Mesenchymal stem cell (in vitro differentiated cells and primary cell): Measurements from ENCODE around the gene ZXDC.

Experiments used
- DNase-seq: peaks from one replicate; pipeline ENCODE4 v3.0.0-alpha.2; 2013
- H2AFZ ChIP-seq: one replicate; pipeline ENCODE4 v1.6.1; 2013; ENCODE audit warnings: low read depth, mild to moderate bottlenecking, control low read depth, inconsistent platforms, low read length, moderate library complexity
- H2AK5ac ChIP-seq: 2 replicates; pipeline ENCODE4 v1.6.1; 2013; ENCODE audit warnings: low read length, moderate library complexity, mild to moderate bottlenecking, inconsistent platforms; ENCODE audit not compliant: severe bottlenecking
- H2BK120ac ChIP-seq: one replicate; pipeline ENCODE4 v1.6.1; 2013; ENCODE audit warnings: low read depth, mild to moderate bottlenecking, inconsistent platforms, low read length, moderate library complexity
- H2BK12ac ChIP-seq, 2 experiments: one replicate each; pipeline ENCODE4 v1.6.1; 2013; ENCODE audit warnings: inconsistent platforms in 2 of 2, low read length in 2 of 2, mild to moderate bottlenecking in 2 of 2, moderate library complexity in 2 of 2, control low read depth in 1 of 2
- H2BK15ac ChIP-seq: one replicate; pipeline ENCODE4 v1.6.1; 2013; ENCODE audit warnings: mild to moderate bottlenecking, low read depth, inconsistent platforms; ENCODE audit not compliant: poor library complexity, severe bottlenecking
- H2BK5ac ChIP-seq: 2 replicates; pipeline ENCODE4 v1.6.1; 2013; ENCODE audit warnings: low read depth, mild to moderate bottlenecking, low read length, control low read depth, inconsistent platforms; ENCODE audit not compliant: poor library complexity, severe bottlenecking
- H3K14ac ChIP-seq, 2 experiments: one replicate each; pipeline ENCODE4 v1.6.1; 2013; ENCODE audit warnings: inconsistent platforms in 2 of 2, low read length in 2 of 2, control low read depth in 1 of 2, mild to moderate bottlenecking in 1 of 2, moderate library complexity in 1 of 2
- H3K18ac ChIP-seq, 2 experiments: one replicate each; pipeline ENCODE4 v1.6.1; 2013; ENCODE audit warnings: inconsistent platforms in 2 of 2, low read length in 2 of 2, control low read depth in 1 of 2, low read depth in 1 of 2, mild to moderate bottlenecking in 1 of 2
- H3K23ac ChIP-seq, 2 experiments: one replicate each; pipeline ENCODE4 v1.6.1; 2013; ENCODE audit warnings: inconsistent platforms in 2 of 2, low read length in 2 of 2, mild to moderate bottlenecking in 2 of 2, moderate library complexity in 2 of 2, control low read depth in 1 of 2
- H3K27ac ChIP-seq: 2 replicates; pipeline ENCODE4 v1.5.1; 2013; ENCODE audit warnings: mild to moderate bottlenecking, moderate library complexity, low read length, control low read depth, inconsistent platforms; ENCODE audit not compliant: poor library complexity, severe bottlenecking
- H3K27me3 ChIP-seq, 2 experiments: 2 replicates each; pipeline versions ENCODE4 v1.6.1 to v1.7.0; 2013; ENCODE audit warnings: low read length in 2 of 2, mild to moderate bottlenecking in 2 of 2, moderate library complexity in 2 of 2, control low read depth in 1 of 2, inconsistent platforms in 1 of 2; ENCODE audit not compliant: control insufficient read depth in 1 of 2, insufficient read depth in 1 of 2
- H3K36me3 ChIP-seq, 2 experiments: 2 replicates each; pipeline versions ENCODE4 v1.6.1 to v1.7.0; 2013; ENCODE audit warnings: low read length in 2 of 2, control low read depth in 1 of 2, inconsistent platforms in 1 of 2, low read depth in 1 of 2, mild to moderate bottlenecking in 1 of 2; ENCODE audit not compliant: insufficient read depth in 2 of 2, control insufficient read depth in 1 of 2
- H3K4ac ChIP-seq, 2 experiments: one replicate each; pipeline ENCODE4 v1.6.1; 2013; ENCODE audit warnings: inconsistent platforms in 2 of 2, low read length in 2 of 2, mild to moderate bottlenecking in 2 of 2, moderate library complexity in 2 of 2, control low read depth in 1 of 2, low read depth in 1 of 2
- H3K4me1 ChIP-seq: 2 replicates; pipeline ENCODE4 v1.6.1; 2013; ENCODE audit warnings: low read depth, low read length, control low read depth; ENCODE audit not compliant: control insufficient read depth, insufficient read depth
- H3K4me2 ChIP-seq: 2 replicates; pipeline ENCODE4 v1.6.1; 2013; ENCODE audit warnings: low read length, mild to moderate bottlenecking, inconsistent platforms; ENCODE audit not compliant: poor library complexity, severe bottlenecking
- H3K4me3 ChIP-seq, 2 experiments: 2 replicates each; pipeline versions ENCODE4 v1.5.1 to v1.7.0; 2013; ENCODE audit warnings: low read length in 2 of 2, mild to moderate bottlenecking in 2 of 2, control low read depth in 1 of 2, low read depth in 1 of 2; ENCODE audit not compliant: insufficient read depth in 1 of 2
- H3K79me1 ChIP-seq: replicated peaks from 2 replicates; pipeline ENCODE4 v1.6.1; 2013; ENCODE audit warnings: mild to moderate bottlenecking, control low read depth, low read length, inconsistent platforms; ENCODE audit not compliant: poor library complexity, severe bottlenecking
- H3K9ac ChIP-seq: 2 replicates; pipeline ENCODE4 v1.7.0; 2013; ENCODE audit warnings: mild to moderate bottlenecking, low read length, moderate library complexity
- H3K9me3 ChIP-seq: 2 replicates; pipeline ENCODE4 v1.7.0; 2013; ENCODE audit warnings: mild to moderate bottlenecking, low read length; ENCODE audit not compliant: control insufficient read depth
- H4K8ac ChIP-seq: one replicate; pipeline ENCODE4 v1.6.1; 2013; ENCODE audit warnings: inconsistent platforms, mild to moderate bottlenecking, low read length, moderate library complexity
- H4K91ac ChIP-seq: one replicate; pipeline ENCODE4 v1.6.1; 2013; ENCODE audit warnings: mild to moderate bottlenecking, low read length, inconsistent platforms
- WGBS: methylation state at CpG from one replicate; pipeline ENCODE4 v1.1.7; 2013; ENCODE audit warnings: mixed read lengths; 5-methylcytosine and 5-hydroxymethylcytosine counted together

ZXDC gene

DNA sequence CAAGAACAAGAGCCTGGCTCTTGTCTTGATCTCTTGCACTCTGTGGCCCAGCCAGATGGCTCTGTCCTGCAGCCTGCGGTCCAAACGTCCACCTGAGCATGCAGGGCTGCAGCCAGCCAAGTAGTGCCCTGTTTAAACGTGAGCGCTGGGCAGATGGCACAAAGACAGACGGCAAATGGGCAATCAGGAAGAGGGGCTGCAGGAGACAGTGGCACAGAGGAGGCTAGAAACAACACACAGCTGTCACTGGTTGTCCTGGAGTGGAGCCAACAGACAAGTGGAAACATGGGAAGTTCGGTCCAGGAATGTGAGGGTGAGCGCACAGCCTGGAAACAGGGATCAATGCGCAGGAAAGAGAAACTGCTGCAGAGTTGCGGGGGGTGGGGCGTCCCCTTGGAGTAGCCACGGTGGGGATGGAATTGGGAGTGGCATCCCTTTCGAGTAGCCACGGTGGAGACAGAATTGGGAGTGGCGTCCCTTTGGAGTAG is 10.7 kb upstream of the ZXDC start:
- H4K91ac ChIP-seq: no peak overlapping the region
- H3K27me3 ChIP-seq: peaks cover 23 to 57% of the 10 kb centered on the region in 2 experiments
- H2BK15ac ChIP-seq: no peak overlapping the region
- H3K9ac ChIP-seq: no peak overlapping the region
- no peak overlapping the region for H3K14ac ChIP-seq
- WGBS: 87% methylated on average over 13 of the region's 14 CpGs
- no peak overlapping the region for H2AFZ ChIP-seq
- no peaks in the 10 kb centered on the region for H3K9me3 ChIP-seq
- no peak for DNase-seq
- no peak overlapping the region for H3K4ac ChIP-seq
- no peak overlapping the region for H2AK5ac ChIP-seq
- H2BK12ac ChIP-seq: no peak overlapping the region
- H2BK120ac ChIP-seq: no peak overlapping the region
- no peak overlapping the region for H3K18ac ChIP-seq
- no peak overlapping the region for H4K8ac ChIP-seq
- H3K4me2 ChIP-seq: no peak overlapping the region
- H3K27ac ChIP-seq: no peak overlapping the region
- no peak overlapping the region for H3K23ac ChIP-seq
- no peaks in the 10 kb centered on the region for H3K79me1 ChIP-seq
- peaks cover 5% of the 10 kb centered on the region for H3K4me1 ChIP-seq
- no peak overlapping the region for H3K4me3 ChIP-seq
- no peak overlapping the region for H2BK5ac ChIP-seq
- H3K36me3 ChIP-seq: no peaks in the 10 kb centered on the region

- no peak overlapping the region for H3K27ac ChIP-seq
- no peak overlapping the region for H2AK5ac ChIP-seq
- no peaks in the 10 kb centered on the region for H3K9me3 ChIP-seq
- H2BK15ac ChIP-seq: no peak overlapping the region
- H4K91ac ChIP-seq: no peak overlapping the region
- peaks cover 19 to 53% of the 10 kb centered on the region in 2 experiments for H3K27me3 ChIP-seq
- 95% methylated on average over 9 of the region's 9 CpGs for WGBS
- no peak overlapping the region for H3K23ac ChIP-seq
- no peak overlapping the region for H3K14ac ChIP-seq
- no peak overlapping the region for H3K4ac ChIP-seq
- no peak overlapping the region for H2BK120ac ChIP-seq
- no peak overlapping the region for H4K8ac ChIP-seq
- peaks cover 5% of the 10 kb centered on the region for H3K4me1 ChIP-seq
- H3K4me2 ChIP-seq: no peak overlapping the region
- no peak overlapping the region for H2BK12ac ChIP-seq
- no peaks in the 10 kb centered on the region for H3K36me3 ChIP-seq
- H3K4me3 ChIP-seq: no peak overlapping the region
- no peaks in the 10 kb centered on the region for H3K79me1 ChIP-seq
- no peak overlapping the region for H3K9ac ChIP-seq
- H2AFZ ChIP-seq: no peak overlapping the region
- H2BK5ac ChIP-seq: no peak overlapping the region
- no peak overlapping the region for H3K18ac ChIP-seq
- DNase-seq: no peak
Measured at GRCh38 chr3:126485956-126486355, 10.3 kb upstream of the ZXDC start.

- peaks cover 5% of the 10 kb centered on the region for H3K4me1 ChIP-seq
- no peak overlapping the region for H3K4ac ChIP-seq
- no peak overlapping the region for H3K18ac ChIP-seq
- H3K4me3 ChIP-seq: no peak overlapping the region
- H3K36me3 ChIP-seq: no peaks in the 10 kb centered on the region
- H4K91ac ChIP-seq: no peak overlapping the region
- no peak overlapping the region for H3K9ac ChIP-seq
- H2BK120ac ChIP-seq: no peak overlapping the region
- peaks cover 15 to 49% of the 10 kb centered on the region in 2 experiments for H3K27me3 ChIP-seq
- DNase-seq: no peak
- no peak overlapping the region for H3K23ac ChIP-seq
- H2AK5ac ChIP-seq: no peak overlapping the region
- no peaks in the 10 kb centered on the region for H3K9me3 ChIP-seq
- no peak overlapping the region for H3K14ac ChIP-seq
- no peak overlapping the region for H2BK12ac ChIP-seq
- no peaks in the 10 kb centered on the region for H3K79me1 ChIP-seq
- no peak overlapping the region for H4K8ac ChIP-seq
- H2BK5ac ChIP-seq: no peak overlapping the region
- no peak overlapping the region for H2BK15ac ChIP-seq
- no peak overlapping the region for H2AFZ ChIP-seq
- 83% methylated on average over 6 of the region's 8 CpGs for WGBS
- no peak overlapping the region for H3K4me2 ChIP-seq
- no peak overlapping the region for H3K27ac ChIP-seq
Measured at GRCh38 chr3:126485176-126485897, 9.6 kb upstream of the ZXDC start.

DNA sequence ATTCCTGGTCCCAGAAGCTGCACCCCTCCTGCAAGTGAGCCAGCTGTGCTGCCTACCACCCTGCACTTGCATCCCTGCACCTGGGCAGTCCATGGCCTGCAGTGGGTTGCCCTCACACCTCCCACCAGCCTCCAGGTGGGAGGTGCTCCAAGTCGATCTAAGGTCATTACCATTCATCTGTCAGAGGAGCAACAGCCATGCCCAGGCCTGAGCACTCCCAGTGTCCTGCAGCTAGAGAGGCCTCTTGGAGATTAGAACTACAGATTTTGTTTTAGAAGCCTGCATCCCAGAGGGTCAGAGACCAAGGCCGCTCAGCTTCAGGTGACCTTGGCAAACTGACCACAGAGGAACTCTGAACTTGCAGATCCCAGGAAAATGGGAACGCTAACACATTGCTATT is 9.0 kb upstream of the ZXDC start:
- WGBS: 93% methylated on average over 3 of the region's 3 CpGs
- Histone ChIP-seq H3K23ac (peak overlapping the region in 1 of 2 experiments; percentile 23), H3K9ac (no peak overlapping the region), H3K4me2 (no peak overlapping the region), H2AFZ (no peak overlapping the region), H3K9me3 (no peaks in the 10 kb centered on the region), H3K4ac (no peak overlapping the region), H2BK5ac (no peak overlapping the region), H3K36me3 (no peaks in the 10 kb centered on the region), H3K27me3 (peaks cover 15 to 42% of the 10 kb centered on the region in 2 experiments), H3K18ac (no peak overlapping the region), H2AK5ac (no peak overlapping the region), H3K79me1 (no peaks in the 10 kb centered on the region), H2BK15ac (no peak overlapping the region), H3K4me1 (peaks cover 5% of the 10 kb centered on the region), H3K27ac (no peak overlapping the region), H2BK120ac (no peak overlapping the region), H4K8ac (no peak overlapping the region), H2BK12ac (no peak overlapping the region), H4K91ac (no peak overlapping the region), H3K14ac (no peak overlapping the region), H3K4me3 (no peak overlapping the region)
- DNase-seq: no peak
